ENCODE results near the gene TSPAN32. TPM values are rescaled to one million over a fixed set of nuclear protein-coding genes. Genes with fewer than 3 reads are reported as not detected.
A peak's percentile ranks its signal among the peaks of the same experiment; 100 is the strongest.

TSPAN32 gene
- total RNA-seq, 1 donor, result 1.4 TPM

DNA sequence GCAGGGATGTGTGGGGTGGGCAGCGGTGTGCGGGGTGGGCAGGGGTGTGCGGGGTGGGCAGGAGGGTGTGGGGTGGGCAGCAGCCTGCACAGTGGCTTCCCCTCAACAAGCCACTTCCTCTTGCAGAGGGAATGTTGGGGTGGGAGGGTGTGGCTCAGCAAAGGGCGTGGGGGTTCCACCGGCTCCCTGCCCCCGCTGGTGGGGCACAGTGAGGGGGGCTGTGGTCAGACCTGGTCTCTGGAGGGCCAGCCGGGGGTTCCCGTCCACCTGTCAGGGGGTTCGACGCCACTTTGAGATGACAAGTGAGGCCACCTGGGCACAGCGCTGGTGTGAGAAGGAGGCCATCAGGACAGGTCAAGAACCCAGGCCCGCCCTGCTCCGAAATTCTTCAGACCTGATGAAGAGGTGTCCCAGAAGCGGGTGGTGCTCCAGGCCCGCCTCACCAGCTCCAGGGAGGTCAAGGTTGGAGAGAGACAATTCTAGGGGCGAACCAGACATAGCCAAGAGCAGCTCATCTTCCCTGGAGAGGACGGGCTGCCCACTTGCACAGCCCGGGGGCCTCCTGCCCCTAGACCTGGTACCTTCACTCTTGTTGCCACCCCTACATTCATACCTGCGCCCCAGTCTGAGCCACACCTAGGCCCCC, 1.4 kb upstream of the TSPAN32 start:
- no peak overlapping the region for H3K4me2 ChIP-seq (ENCODE audit: insufficient read depth, low read length)
- TF ChIP-seq, protein P1, sequence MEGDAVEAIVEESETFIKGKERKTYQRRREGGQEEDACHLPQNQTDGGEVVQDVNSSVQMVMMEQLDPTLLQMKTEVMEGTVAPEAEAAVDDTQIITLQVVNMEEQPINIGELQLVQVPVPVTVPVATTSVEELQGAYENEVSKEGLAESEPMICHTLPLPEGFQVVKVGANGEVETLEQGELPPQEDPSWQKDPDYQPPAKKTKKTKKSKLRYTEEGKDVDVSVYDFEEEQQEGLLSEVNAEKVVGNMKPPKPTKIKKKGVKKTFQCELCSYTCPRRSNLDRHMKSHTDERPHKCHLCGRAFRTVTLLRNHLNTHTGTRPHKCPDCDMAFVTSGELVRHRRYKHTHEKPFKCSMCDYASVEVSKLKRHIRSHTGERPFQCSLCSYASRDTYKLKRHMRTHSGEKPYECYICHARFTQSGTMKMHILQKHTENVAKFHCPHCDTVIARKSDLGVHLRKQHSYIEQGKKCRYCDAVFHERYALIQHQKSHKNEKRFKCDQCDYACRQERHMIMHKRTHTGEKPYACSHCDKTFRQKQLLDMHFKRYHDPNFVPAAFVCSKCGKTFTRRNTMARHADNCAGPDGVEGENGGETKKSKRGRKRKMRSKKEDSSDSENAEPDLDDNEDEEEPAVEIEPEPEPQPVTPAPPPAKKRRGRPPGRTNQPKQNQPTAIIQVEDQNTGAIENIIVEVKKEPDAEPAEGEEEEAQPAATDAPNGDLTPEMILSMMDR (IDR thresholded peaks at IDR 0.05; ENCODE audit: extremely low read depth, low read depth, low read length), result no peak
- peak; percentile 65 for DNase-seq (ENCODE audit: insufficient read length, low spot score, missing footprints)
- no peak overlapping the region for H3K27ac ChIP-seq (ENCODE audit: low read depth, low read length)
- peaks cover 1% of the 10 kb centered on the region for H3K4me1 ChIP-seq (ENCODE audit: insufficient read depth, low read length)
- no peaks in the 10 kb centered on the region for H3K36me3 ChIP-seq (ENCODE audit: insufficient read depth, low read length)
- H3K4me3 ChIP-seq (ENCODE audit: insufficient read depth, low read length), result no peak overlapping the region
- no peaks in the 10 kb centered on the region for H3K9me3 ChIP-seq (ENCODE audit: low read depth, low read length)
- H4K20me1 ChIP-seq (ENCODE audit: insufficient read depth, low read length), result no peaks in the 10 kb centered on the region
- H2AFZ ChIP-seq (ENCODE audit: low read length), result no peak overlapping the region
- no peaks in the 10 kb centered on the region for H3K27me3 ChIP-seq (ENCODE audit: insufficient read depth, low read length)
- no peaks in the 10 kb centered on the region for H3K79me2 ChIP-seq (ENCODE audit: insufficient read depth, low read length)

DNA sequence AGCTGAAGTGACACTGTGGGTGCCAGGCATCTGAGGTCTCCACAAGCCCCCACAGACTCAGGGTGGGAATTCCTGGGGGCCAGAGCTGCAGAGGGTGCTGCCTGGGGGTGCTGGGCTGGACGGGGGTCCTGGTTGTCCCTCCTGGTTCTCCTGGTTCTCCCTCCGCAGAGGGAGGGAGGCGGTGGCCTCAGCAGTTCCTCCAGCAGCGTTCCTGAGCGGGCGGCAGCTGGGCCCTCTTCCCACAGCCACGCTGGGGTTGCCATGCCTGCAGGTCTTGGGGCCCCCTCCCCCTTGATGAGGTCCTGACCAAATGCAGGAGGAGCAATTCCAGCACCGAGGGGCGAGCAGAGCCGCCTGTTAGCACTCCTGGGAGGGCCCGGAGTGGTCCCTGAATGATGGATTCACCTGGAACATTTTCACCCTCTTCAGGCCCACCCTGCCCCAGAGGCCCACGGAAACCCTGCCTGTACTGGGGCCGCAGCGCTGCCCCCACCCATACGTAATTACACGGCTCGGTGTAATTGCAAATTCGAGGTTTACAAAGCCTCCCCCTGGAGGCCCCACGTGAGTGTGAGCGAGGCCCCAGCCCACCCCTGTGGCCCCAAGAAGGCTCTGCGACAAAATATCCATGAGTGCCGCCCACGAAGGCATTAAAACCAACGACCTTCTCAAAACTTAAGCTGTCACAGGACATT, 730 bp upstream of the TSPAN32 start:
- H3K36me3 ChIP-seq (ENCODE audit: insufficient read depth, low read length), result no peaks in the 10 kb centered on the region

DNA sequence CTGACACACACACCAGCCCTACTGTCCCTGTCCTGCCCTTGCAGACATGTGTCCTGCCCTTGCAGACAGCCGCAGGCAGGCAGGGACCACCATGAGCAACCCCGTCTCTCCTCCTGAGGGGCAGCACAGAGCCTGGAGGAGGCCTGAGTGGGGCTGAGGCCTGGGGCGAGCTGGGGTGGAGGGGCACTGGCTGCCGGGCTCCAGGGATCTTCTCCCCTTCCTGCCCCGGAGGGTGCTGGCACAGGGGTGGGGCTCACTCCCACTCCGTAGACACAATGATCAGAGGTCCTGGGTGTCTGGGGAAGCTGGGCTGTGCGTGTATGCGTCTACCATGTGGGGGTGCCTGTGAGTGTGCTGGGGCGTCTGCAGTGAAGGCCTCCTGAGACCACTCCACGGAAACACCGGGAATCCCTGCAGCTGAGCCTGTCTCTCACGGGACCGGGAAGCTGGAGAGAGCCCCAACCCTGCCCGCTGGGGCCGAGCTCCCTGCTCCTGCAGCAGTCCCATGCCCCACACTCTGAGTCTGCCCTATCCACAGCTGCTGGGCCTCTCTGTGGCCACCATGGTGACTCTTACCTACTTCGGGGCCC, 588 bp downstream of the TSPAN32 start:
- no peaks in the 10 kb centered on the region for H3K9me3 ChIP-seq (ENCODE audit: low read depth, low read length)
- H3K27ac ChIP-seq (ENCODE audit: low read depth, low read length), result no peak overlapping the region
- H3K4me2 ChIP-seq (ENCODE audit: insufficient read depth, low read length), result no peak overlapping the region
- H3K27me3 ChIP-seq (ENCODE audit: insufficient read depth, low read length), result no peaks in the 10 kb centered on the region
- DNase-seq (ENCODE audit: insufficient read length, low spot score, missing footprints), result peak; percentile 81
- H3K4me3 ChIP-seq (ENCODE audit: insufficient read depth, low read length), result no peak overlapping the region
- H2AFZ ChIP-seq (ENCODE audit: low read length), result no peak overlapping the region
- H3K36me3 ChIP-seq (ENCODE audit: insufficient read depth, low read length), result no peaks in the 10 kb centered on the region
- H4K20me1 ChIP-seq (ENCODE audit: insufficient read depth, low read length), result no peaks in the 10 kb centered on the region
- TF ChIP-seq, protein P1 (IDR thresholded peaks at IDR 0.05; ENCODE audit: extremely low read depth, low read depth, low read length), result no peak
- H3K4me1 ChIP-seq (ENCODE audit: insufficient read depth, low read length), result peaks cover 13% of the 10 kb centered on the region
- H3K79me2 ChIP-seq (ENCODE audit: insufficient read depth, low read length), result no peaks in the 10 kb centered on the region

More for the DNA sequence above, 730 bp upstream of the TSPAN32 start:
- no peak overlapping the region for H3K27ac ChIP-seq (ENCODE audit: low read depth, low read length)
- peak; percentile 71 for DNase-seq (ENCODE audit: insufficient read length, low spot score, missing footprints)
- H3K9me3 ChIP-seq (ENCODE audit: low read depth, low read length), result no peaks in the 10 kb centered on the region
- H3K79me2 ChIP-seq (ENCODE audit: insufficient read depth, low read length), result no peaks in the 10 kb centered on the region
- H3K4me1 ChIP-seq (ENCODE audit: insufficient read depth, low read length), result peaks cover 8% of the 10 kb centered on the region
- H3K4me2 ChIP-seq (ENCODE audit: insufficient read depth, low read length), result no peak overlapping the region
- TF ChIP-seq, protein P1 (IDR thresholded peaks at IDR 0.05; ENCODE audit: extremely low read depth, low read depth, low read length), result no peak
- H4K20me1 ChIP-seq (ENCODE audit: insufficient read depth, low read length), result no peaks in the 10 kb centered on the region
- no peaks in the 10 kb centered on the region for H3K27me3 ChIP-seq (ENCODE audit: insufficient read depth, low read length)
- H3K4me3 ChIP-seq (ENCODE audit: insufficient read depth, low read length), result no peak overlapping the region
- H2AFZ ChIP-seq (ENCODE audit: low read length), result no peak overlapping the region
